Islet of Langerhans (tissue), 1 donor: Measurements from ENCODE around the gene SEC22B.
"Not testable (repeated sequence)": the region's sequence is repeated elsewhere in the genome, so short reads cannot be mapped to it uniquely, and the experiment has no call there.

Experiments used
- FAIRE-seq: peaks from one replicate; lab custom pipeline; 2011; peaks lifted over from hg19 to GRCh38; lab: Jason Lieb, UNC

SEC22B gene

GRCh38 chr1:120144626-120145025 lies 31.7 kb downstream of the SEC22B start:
- FAIRE-seq, result not testable (repeated sequence)

GRCh38 chr1:120144169-120144568 lies 32.2 kb downstream of the SEC22B start:
- FAIRE-seq, result not testable (repeated sequence)

DNA sequence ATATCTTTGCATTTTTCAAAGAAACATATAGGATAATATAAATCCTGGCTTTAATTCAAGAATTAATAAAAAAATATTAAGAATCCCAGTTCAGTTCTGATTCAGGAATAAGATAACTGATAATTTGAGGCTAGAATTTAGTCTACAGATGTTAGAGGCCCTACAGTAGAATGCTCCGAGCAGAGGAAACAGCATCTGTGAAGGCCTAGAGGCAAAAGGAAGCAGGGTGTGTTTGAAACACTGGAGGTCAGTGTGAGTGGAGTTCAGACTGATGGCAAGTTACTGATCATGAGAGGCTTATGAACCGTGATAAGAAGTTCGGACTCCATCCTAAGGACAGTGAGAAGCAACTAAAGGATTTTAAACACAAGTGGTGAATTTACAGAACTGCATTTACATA lies 33.0 kb downstream of the SEC22B start:
- not testable (repeated sequence) for FAIRE-seq

DNA sequence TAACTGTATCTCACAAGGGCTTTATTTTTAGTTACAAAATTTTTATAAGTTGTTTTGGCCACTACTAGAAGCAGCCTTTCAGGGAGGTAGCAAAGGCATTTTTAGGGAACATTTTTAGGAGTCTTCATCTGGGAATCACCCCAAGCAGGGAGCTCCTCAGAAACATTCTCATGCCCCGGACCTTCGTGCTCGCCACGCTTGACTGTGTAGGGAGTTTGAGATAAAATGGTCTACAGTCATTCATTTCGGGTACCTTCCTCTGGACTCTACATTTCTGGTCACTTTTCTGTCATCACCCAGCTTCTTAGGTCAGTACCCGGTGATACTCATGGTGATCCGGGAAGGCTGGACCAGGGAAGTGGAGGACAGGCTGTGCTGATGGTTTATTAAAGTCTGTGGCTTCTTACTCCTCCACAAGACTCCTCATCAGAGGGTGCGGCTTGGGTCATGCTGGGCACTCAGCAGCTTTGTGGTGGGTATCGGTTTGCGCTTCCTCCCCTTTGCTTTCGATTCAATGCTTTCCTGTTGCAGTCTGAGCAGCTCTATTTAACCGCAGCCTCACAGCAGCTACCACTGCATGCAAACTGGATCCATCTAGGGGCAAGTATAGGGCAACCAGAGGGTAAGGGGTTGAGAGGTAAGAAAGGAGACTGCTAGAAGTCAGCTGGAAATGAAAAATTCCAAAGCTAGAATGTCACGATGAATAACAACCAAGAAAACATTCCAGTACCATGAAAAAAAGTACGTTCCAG lies 33.6 kb downstream of the SEC22B start:
- not testable (repeated sequence) for FAIRE-seq

DNA sequence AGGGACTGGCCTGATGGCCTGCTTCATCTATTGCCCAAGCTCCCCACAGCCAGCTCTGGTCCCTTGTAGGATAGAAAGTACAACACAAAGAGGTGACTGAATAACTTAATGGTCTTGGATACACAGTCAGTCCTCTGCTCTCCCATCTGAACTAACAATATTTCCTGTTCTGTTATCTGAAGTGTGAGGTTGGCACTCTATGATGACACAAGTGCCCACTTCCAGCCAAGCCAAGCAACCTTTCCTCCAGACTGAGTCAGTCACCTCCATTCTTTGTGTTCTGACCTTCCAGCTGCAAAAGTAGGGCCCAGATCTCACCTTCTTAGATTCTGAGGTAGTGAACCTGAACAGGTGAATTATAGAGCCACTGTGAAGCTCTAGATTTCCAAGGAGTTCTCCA lies 34.5 kb downstream of the SEC22B start:
- not testable (repeated sequence) for FAIRE-seq

GRCh38 chr1:120140656-120141265 lies 35.6 kb downstream of the SEC22B start:
- not testable (repeated sequence) for FAIRE-seq

GRCh38 chr1:120136086-120136485 lies 40.2 kb downstream of the SEC22B start:
- FAIRE-seq, result not testable (repeated sequence)

DNA sequence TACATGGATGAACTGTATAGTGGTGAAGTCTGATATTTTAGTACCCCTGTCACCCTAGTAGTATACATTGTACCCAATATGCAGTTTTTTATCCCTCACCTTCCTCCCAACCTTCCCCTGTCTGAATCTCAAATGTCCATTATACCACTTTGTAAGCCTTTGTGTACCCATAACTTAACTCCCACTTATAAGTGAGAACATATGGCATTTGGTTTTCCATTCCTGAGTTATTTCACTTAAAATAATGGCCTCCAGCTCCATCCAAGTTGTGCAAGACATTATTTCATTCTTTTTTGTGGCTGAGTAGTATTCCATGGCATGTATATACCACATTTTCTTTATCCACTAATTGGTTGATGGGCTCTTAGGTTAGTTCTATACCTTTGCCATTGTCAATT lies 42.4 kb downstream of the SEC22B start:
- not testable (repeated sequence) for FAIRE-seq

GRCh38 chr1:120133228-120133927 lies 42.9 kb downstream of the SEC22B start:
- no peak for FAIRE-seq

GRCh38 chr1:120132406-120132763 lies 43.9 kb downstream of the SEC22B start:
- not testable (repeated sequence) for FAIRE-seq

DNA sequence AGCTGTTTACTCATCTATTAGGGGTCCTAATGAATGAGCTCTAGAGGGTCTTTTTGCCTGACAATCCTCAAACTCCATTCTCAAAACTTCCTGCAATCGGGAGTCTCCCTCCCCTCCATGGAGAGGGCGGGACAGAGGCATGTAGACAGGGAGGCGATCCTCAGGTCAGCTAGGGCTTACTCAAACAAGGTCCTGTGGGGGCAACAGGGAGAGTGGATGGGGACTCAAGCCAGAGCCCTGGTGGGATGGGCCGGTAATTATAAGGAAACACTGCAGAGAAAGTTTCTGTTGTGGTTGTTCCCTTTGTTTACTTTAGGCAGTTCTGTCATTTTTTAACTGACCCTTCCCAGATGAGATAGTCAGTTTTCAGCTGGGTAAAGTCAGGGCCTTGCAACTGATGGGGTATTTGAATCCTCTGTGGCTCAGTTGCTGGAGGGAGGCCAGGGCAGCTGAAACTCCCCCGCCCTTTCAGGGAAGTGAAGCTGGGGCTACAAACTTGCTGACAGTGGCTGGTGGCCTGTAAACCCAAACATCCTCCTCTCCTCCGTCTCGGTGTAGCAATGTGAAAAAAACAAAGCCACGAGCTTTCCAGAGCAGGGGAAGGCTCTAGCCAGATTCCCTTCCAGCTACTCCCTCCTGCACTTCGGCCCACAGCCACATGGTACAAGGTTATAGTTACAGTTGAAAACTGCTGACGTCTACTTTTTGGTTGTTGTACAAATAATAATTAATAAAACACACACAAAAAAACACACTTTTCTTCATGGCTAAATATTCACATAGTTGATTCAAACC lies 44.5 kb downstream of the SEC22B start:
- not testable (repeated sequence) for FAIRE-seq

- not testable (repeated sequence) for FAIRE-seq
Observed at GRCh38 chr1:120127921-120128320, 48.4 kb downstream of the SEC22B start.

- not testable (repeated sequence) for FAIRE-seq
Observed at GRCh38 chr1:120126216-120126615, 50.1 kb downstream of the SEC22B start.

DNA sequence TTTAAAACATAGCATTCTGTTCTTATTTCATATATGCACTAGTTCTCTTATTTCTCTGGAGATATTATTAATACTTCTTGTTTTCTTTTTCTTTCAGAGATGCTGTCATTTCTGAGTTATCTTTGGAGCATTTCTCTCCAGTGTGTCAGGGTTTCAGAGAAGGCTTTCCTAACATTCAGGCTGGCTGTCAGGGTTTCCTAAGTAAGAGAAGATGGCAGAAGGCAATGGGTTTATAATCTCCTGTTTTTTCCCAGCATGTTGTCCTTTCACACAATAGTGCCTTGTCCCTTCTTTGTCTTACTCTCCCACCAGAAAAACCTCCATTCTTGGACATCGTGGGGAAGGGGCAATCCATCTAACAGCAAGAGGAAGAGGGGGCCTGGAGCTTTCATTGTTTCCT lies 51.7 kb downstream of the SEC22B start:
- not testable (repeated sequence) for FAIRE-seq

DNA sequence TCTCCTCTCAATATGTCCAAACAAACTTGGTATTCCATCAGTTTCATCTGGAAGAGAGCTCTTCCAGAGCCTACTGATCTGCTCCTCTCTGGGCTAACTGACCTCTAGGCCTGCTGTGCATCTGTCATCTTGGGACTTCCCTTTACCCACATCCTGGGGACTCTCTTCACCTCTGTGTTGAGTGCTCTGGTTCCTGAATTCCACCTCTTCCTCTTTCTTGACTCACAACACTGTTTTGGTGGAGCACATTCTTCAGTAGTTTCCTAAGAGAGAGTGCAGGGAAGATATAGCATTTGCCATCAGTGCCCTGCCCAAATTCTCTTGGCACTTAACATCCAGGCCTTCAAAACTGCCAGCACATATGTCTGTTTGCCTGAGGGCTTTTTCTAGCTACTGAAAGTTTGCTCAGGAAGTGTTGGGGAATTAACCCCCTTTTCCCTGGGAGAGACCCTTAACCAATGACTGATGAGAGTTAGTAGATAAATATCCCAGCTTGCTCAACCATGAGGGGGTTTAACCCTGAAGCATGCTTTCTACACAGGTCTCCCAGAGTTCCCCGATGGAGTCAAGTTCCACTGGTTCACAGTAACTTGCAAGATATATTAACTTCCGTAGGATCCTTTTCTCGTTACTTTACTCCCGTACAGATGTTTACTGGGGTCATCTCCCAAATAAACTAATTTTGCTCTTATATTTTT lies 52.4 kb downstream of the SEC22B start:
- not testable (repeated sequence) for FAIRE-seq

- FAIRE-seq, result not testable (repeated sequence)
Observed at GRCh38 chr1:120122262-120122893, 53.9 kb downstream of the SEC22B start.

- FAIRE-seq, result not testable (repeated sequence)
Observed at GRCh38 chr1:120121830-120122229, 54.5 kb downstream of the SEC22B start.

GRCh38 chr1:120120525-120120924 lies 55.8 kb downstream of the SEC22B start:
- not testable (repeated sequence) for FAIRE-seq

GRCh38 chr1:120117371-120118177 lies 58.7 kb downstream of the SEC22B start:
- FAIRE-seq, result not testable (repeated sequence)

DNA sequence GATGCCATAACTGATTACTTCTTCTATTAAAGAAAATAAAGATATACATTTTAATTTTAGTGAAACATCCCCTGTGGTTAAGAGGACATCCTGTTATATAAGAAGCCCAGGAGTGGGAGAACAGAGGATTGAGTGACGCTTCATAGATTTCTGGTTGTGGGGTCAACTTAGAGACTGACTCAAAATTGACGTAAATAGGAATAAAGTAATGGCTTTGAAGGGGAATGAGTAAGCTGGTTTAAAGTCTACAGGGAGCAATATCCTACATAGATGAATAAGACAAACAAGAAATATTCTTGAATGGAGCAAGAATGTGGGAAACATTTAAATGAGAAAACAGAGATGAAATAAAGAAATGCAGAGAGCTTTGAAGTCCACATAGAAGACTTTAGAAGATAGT lies 60.2 kb downstream of the SEC22B start:
- not testable (repeated sequence) for FAIRE-seq
